Right lobe of liver (tissue), 4 donors: ENCODE measurements around the gene OR2AE1.

Experiments
- POLR2A ChIP-seq: fragments of 450-650 bp; IDR thresholded peaks from one replicate; pipeline ENCODE4 v1.6.1; 2017; ENCODE audit warnings: antibody characterized with exemption, mild to moderate bottlenecking
- TF ChIP-seq, protein P1 (sequence below), 4 donors: fragments of 200-600 bp in 3 of 4; fragments of 450-650 bp in 1 of 4; IDR thresholded peaks; one replicate each; pipeline versions ENCODE4 v1.5.1 to v1.8.0; 2016 to 2022; ENCODE audit warnings: antibody characterized with exemption in 4 of 4, mild to moderate bottlenecking in 2 of 4
- donor health status: DM: no; HTN: no; CAD: no.
- donor health status: DM: no; HTN: no; CAD: no.
- donor health status: DM: no; HTN: yes; CAD: no.

DNA sequence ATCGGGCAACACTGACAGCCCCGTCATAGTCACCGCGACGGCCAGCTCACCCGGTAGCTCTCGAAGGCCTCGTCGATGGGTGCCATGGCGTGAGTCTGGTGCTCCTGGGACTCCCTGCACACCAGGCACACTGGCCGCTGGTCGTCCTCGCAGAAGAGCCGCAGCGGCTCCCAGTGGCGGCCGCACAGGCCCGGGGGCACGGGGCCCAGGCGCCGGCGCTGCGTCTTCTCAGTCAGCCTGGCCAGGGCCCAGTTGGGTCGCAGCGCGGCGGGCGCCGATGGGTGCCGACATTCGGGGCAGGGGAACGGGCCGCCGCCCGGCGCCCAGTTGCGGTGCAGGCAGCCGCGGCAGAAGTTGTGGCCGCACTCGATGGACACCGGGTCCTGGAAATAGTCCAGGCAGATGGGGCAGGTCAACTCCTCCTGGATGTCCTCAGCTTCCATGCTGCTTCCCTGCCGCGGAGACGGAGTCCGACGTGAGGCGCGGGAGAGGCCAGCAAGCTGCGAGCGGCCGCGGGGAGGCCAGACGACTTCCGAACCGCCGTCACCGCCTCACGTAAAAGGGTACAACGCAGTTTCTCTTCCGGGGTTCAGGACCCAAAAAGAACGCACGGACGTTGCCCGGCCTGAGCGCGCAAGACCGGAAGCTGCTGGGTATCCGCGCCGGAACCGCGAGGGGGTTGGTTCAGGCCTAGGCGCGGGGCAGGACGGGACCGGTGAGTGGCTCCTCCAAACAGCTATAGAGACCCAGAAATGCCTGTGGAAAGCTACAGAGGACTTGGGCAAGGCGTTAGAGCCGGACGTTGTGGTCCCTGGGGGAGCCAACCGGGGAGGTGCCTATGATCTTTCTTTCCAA lies 42.4 kb upstream of the OR2AE1 start, which contains the start of gene TRIM4:
- TF ChIP-seq, protein P1, sequence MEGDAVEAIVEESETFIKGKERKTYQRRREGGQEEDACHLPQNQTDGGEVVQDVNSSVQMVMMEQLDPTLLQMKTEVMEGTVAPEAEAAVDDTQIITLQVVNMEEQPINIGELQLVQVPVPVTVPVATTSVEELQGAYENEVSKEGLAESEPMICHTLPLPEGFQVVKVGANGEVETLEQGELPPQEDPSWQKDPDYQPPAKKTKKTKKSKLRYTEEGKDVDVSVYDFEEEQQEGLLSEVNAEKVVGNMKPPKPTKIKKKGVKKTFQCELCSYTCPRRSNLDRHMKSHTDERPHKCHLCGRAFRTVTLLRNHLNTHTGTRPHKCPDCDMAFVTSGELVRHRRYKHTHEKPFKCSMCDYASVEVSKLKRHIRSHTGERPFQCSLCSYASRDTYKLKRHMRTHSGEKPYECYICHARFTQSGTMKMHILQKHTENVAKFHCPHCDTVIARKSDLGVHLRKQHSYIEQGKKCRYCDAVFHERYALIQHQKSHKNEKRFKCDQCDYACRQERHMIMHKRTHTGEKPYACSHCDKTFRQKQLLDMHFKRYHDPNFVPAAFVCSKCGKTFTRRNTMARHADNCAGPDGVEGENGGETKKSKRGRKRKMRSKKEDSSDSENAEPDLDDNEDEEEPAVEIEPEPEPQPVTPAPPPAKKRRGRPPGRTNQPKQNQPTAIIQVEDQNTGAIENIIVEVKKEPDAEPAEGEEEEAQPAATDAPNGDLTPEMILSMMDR (IDR thresholded peaks at IDR 0.05) = peak in 2 of 4 donors; percentile 20 to 35
- peak; percentile 92 for TF ChIP-seq POLR2A
